HUDEP-2 (cell line): ENCODE measurements around the gene MAS1.
"Not testable (repeated sequence)": the region's sequence is repeated elsewhere in the genome, so short reads cannot be mapped to it uniquely, and the experiment has no call there.

ENCODE experiments used
- DNase-seq, 76 experiments: peaks; one replicate each; lab custom pipeline; 2025; ENCODE audit not compliant: unreplicated experiment in 76 of 76; lab: John Stamatoyannopoulos, UW

MAS1 gene

GRCh38 chr6:159890792-159891191 is at the start of gene MAS1:
Gene MAS1, plus strand, starts transcription at chr6:159890988. Its CDS starts 15,968 bp downstream, at chr6:159906956.
- no peak for DNase-seq

- DNase-seq: peak in 3 of 76 experiments; percentile 18 to 28 (median 19)
These were observed 48.8 kb upstream of the MAS1 start for GRCh38 chr6:159842035-159842434.

DNA sequence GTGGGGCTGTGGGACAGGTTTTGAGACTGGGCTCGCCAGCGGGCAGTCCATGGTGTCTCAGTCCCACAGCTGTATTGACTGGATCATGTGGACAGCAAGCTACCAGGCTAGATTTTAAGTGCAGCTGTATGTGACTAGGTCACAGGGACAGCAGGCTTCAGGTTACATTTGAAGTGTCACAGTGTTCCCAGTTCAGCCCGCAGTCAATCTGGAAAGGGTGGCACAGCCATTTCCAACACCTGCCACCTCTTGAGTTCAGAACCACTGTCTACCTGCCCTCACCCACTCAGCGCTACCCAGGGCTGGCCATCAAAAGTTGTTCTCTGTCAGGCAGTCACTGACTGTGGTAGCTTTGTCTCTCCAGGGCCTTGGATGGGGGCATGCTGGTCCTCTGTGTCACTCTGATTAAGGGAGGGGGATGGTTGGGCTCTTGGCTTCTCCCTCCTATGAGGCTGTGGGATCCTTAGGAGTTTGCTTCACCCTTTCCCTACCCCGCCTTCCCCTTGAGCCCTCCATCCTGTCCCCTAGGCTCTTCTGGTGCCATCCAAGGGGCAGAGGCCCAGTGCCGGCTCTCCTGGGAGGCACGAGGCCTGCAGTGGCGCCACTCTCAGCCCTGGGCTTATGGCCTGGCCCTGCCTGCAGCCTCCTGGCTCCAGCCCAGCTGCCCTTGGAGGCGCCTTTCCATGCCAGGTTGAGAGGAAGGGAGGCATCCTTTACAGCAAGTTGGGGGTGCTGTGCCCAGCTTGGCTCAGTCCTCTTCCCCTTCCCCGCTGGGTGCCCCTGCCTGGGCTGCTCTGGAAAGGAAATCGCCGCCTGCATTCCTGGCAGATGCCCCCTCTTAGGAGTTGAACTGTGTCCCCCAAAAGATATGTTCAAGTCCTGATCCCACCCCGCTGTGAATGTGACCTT is 45.8 kb upstream of the MAS1 start:
- no peak for DNase-seq

DNA sequence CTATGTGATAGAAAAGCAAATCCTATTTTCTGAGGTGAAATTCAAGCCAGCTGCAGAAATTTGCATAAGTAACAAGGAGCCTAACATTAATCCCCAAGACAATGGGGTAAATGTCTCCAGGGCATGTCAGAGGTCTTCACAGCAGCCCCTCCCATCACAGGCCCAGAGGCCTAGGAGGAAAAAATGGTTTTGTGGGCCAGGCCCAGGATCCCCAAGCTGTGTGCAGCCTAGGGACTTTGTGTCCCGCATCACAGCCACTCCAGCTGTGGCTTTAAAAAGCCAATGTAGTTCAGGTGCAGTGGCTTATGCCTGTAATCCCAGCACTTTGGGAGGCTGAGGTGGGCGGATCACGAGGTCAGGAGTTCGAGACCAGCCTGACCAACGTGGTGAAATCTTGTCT is 42.2 kb upstream of the MAS1 start:
- not testable (repeated sequence) for DNase-seq

GRCh38 chr6:159849851-159850250 is 40.9 kb upstream of the MAS1 start:
- peak in 1 of 76 experiments; percentile 16 for DNase-seq

DNA sequence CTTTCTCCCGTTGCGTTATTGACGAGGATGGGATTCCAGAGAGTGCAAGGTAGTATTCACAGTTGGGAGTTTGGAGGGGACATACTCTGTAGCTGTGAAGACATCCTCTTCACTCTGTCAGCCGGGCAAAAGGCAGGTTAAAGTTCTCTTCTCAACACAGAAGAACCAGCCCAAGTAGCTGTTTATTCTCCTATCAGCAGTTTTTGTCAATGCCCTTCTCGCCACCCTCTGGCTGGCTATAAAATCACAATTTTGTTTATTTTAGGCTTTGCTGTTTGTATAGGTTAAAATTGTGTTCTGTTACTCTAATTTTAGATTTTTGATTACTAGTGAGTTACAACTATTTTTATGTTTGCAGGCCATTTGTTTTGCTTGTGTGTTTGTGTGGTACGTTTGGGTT is 37.9 kb upstream of the MAS1 start:
- DNase-seq: peak in 14 of 76 experiments; percentile 4 to 29 (median 14)

DNA sequence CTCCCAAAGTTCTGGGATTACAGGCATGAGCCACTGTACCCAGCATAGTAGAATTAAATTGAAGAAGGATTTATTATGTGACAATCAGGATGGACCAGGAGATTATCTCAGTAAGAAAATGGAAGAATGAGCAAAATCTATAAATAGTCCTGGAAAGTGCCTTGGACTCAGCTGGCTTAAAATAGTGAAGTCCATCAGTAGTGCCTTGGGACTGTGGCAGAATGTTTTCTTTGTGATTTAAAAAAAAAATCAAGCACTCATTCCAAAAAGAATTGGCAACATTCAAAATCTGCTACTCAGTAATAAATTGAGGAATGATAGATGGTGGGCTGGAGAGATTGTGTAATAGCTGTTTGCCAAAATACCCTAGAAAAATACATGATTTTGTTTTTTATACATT is 37.0 kb upstream of the MAS1 start:
- no peak for DNase-seq

DNA sequence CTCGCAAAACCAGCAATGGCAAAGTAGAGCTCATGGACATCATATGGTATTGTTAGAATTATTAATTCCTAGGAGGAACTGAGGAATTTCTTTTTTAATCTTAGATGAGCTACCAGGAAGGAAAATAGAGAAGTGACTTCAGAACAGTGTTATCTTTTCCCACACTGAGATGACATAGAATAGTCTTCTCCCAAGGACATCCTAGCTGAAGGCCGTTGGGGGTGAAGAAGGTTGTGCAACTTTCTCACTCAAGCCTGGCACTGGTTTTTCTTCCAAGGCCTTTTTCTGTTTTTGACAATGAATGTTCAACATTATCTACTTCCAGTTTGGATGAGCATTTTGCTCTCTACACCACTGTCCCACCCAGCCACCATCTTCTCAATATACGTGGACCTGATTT is 35.8 kb upstream of the MAS1 start:
- no peak for DNase-seq

GRCh38 chr6:159858259-159858658 is 32.5 kb upstream of the MAS1 start:
- DNase-seq: no peak

DNA sequence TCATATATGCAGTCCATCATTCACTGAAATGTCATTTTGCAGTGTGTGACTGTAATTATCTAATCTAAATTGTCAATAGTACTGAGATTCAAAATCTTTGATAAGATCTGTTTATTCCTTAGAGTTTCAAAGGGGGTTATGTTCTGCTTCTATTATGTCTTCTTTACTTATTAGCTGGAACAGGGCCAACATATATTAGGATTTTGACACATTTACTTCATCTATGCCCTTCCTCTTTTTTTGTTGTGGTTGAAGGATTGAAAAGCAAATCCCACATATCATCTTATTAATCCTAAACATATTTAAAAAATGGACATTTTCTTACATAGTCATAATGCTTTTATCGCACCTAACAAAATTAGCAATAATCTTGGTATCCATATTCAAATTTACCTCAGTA is 30.3 kb upstream of the MAS1 start:
- DNase-seq: no peak

- DNase-seq: no peak
These were observed 28.7 kb upstream of the MAS1 start for GRCh38 chr6:159862103-159862502.

GRCh38 chr6:159863341-159863740 is 27.4 kb upstream of the MAS1 start:
- peak in 28 of 76 experiments; percentile 9 to 65 (median 42) for DNase-seq

GRCh38 chr6:159865226-159865920 is 25.4 kb upstream of the MAS1 start:
- DNase-seq: no peak

- DNase-seq: no peak
These were observed 24.2 kb upstream of the MAS1 start for GRCh38 chr6:159866286-159867247.

- no peak for DNase-seq
These were observed 19.5 kb upstream of the MAS1 start for GRCh38 chr6:159871241-159871640.

GRCh38 chr6:159871906-159872305 is 18.9 kb upstream of the MAS1 start:
- peak in 2 of 76 experiments; percentile 20 to 25 for DNase-seq

GRCh38 chr6:159874435-159874834 is 16.4 kb upstream of the MAS1 start:
- DNase-seq: no peak

GRCh38 chr6:159875194-159875593 is 15.6 kb upstream of the MAS1 start:
- no peak for DNase-seq

DNA sequence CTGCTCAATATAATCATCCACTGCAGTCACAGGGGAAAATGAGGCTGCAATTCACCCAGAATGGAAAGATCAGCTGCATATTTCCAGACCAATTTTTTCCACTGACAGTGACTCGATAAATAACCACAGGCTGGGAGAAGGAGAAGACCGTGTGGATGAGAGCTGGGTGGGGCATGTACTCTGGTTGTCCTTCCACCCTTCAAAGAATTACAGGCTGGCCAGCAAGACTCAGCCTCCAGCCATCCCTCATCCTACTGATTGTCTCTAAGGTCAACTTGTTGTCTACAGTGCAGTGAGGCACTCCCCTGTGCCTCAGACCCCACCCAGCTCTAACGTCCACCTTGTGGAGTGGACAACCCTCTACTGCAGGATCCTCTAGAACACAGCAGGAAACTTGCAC is 14.5 kb upstream of the MAS1 start:
- DNase-seq: no peak

DNA sequence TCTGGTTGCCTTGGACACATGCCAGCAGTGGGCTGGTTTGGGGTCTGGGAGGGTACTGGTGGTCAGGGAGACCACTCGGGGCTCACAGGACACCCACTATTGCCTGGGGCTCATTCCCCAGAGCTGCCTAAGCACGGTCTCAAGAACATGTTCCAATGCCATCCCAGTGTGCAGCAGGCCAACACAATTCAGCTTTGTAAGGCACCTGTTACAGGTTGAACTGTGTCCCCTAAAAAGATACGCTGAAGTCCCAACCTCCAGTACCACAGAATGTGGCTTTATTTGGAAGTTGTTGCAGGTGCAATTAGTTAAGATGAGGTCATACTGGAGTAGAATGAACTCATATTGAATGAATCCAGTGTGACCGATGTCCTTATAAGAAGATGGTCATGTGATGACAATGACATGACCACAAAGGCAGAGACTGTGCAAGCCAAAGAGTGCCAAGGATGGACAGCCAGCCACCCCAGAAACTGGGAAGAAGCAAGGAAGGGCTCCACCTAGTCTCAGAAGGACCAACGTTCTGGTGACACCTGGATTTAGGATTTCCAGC is 13.5 kb upstream of the MAS1 start:
- DNase-seq: no peak
